Measurements from ENCODE around the gene RAB7B.
"Not testable (repeated sequence)": the region's sequence is repeated elsewhere in the genome, so short reads cannot be mapped to it uniquely, and the experiment has no call there.

The RAB7B gene, protein sequence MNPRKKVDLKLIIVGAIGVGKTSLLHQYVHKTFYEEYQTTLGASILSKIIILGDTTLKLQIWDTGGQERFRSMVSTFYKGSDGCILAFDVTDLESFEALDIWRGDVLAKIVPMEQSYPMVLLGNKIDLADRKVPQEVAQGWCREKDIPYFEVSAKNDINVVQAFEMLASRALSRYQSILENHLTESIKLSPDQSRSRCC

DNA sequence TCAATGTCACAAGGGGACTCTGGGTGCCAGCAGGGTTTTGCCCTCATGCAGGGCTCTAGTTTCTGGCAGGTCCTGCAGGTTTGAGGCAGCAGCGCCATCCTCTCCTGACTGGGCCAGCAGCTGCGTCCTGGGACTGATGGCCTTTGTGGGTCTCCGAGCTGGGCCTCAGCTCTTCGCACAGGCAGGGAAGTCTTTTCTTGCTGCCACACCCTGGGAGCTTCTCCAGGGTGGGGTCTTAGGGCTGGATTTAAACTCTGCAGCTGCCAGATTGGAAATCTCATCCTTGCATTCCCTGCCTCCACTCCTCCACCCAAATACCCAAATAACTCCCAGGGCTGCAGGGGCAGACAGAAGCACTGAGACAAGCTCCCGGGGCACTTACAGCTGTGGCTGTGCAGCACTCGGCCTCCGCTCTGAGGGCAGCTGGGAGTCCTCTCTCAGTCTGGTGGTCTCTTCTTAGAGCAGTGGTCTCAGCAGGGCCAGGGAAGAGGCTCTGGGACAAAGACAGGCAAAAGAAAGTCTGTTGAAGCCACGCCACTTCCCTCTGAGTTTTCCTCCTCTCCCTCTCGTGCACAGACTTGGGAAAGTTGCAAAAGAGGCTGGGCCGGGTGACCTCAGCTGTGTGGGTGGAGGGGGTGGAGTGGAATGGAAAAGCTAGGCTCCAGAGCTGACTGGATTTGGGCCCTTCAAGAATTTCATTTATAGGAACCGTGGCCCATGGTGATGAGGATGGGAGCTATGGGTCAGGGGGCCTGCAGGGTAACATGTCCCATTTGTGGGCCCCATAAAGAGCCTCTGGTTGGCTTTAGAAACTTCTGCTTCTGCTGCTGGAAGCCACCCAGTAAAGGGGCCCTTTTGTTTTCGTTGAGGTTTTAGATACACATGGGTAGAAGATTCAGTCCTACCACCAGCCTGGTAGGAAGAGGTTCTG lies at the start of gene RAB7B:
Gene RAB7B (minus strand): TSS at position 525 of the 931 bp plus-strand sequence. CDS start 9,260 bp downstream, outside the sequence.
- DNase-seq, result no peak

DNA sequence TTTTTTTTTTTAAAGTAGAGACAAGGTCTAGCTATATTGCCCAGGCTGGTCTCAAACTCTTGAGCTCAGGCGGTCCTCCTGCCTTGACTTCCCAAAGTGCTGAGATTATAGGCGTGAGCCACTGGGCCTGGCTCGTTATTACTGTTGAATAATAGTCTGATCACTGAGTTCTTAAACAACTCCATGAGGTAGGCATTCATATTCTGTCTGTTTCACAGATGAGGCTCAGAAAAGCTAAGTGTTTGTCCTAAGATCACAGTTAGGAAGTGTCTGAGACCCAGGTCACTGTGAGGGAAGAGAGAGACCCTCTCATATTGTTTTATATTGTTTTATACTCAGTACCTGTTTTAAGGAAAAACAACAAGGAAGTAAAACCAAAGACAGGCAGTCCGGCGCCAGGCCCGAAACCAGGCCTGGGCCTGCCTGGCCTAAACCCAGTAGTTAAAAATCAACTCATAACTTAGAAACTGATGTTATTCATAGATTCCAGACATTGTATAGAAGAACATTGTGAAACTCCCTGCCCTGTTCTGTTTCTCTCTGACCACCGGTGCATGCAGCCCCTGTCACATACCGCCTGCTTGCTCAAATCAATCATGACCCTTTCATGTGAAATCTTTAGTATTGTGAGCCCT lies 49.2 kb upstream of the RAB7B start:
- not testable (repeated sequence) for DNase-seq

DNA sequence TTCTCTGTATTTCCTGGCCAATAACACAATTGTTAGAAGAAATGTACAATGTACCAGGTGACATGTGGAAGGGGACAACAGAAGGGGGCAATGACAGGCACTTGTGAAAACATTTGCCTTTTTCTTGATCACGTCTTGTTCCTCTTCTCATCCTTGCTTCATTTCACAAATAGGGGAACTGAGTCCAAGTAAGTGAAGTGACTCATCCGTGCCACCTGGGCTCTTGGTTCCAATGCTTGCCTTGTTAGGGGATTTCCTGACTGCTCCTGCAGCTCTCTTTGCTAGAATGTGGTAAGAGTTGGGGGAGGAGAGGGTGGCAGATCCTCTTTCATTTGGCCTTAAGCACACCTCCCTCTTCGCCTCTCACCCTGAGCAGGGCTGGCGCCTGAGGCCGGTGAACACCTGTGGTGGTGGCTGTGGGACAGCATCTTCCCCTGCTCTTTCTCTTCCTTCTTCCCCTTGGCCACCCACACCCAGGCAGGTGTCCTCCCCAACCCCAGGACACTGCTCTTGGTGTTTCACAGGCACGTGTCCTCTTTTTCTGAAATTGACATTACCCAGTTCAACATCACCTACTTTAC lies 47.5 kb upstream of the RAB7B start:
- peak; percentile 23 to 24 for DNase-seq

DNA sequence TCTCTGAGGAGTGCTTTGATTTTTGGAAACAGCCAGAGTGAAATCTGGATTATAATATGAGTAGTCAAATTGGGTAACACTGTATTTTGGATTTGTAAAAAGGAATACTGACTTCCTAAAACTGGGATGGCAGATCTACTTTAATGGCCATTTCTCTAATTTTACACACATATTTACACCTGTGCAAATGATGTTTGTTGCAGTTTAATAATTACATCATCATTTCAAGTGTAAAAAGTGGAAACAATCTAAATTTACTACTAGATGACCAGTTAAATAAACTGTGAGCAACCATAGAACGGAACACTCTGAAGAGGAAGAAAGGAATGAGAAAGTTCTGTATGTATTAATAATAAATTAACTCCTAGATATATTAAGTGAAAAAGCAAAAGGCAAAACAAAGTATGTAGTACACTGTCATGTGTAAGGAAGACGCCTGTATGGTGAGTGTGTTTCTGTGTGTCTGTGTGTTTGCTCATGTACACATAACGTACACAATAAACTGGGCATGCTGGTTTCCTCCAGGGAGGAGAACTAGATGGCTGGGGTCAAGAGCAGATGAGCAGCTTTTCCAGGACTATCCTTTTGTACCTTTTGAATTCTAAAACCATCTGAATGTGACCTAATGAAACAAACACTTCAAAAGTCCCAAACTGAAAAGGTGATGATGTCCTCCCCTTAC lies 46.9 kb upstream of the RAB7B start:
- no peak for DNase-seq

DNA sequence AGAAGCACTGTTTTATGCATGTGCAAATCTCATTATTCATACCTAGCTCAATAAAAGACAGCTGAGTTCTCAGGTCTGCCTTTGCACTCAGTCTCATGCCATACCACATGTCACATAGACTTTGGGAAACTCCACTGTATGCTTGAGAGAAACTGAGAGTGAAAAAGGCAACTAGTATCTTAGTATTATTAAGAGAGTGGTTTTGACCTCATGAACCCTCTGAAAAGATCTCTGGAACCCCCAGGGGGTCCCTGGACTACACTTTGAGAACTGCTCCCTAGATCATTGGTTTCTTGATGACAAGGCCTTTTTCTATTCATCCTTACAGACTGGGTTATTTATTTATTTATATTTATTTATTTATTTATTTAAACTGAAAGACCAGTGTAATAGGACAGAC lies 46.1 kb upstream of the RAB7B start:
- DNase-seq, result no peak

DNA sequence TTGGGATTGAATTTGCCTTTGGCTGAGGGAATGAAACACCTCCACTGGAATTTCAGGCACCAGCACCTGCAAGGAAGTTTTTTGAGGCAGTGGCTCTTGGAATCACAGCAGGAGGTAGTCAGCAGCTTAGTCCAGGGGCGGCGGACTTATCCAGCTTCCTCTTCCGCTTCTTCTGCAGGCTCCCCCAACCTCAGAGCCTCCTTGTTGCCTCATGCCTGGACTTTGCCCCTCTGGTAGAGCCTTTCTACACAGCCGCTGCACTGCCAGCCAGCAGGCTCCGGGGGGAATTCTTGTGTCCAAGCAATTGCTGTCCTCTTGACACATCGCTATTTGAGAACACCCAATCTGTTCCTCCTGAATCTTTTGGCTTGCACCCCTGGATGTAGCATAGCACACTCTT lies 45.4 kb upstream of the RAB7B start:
- DNase-seq, result no peak

DNA sequence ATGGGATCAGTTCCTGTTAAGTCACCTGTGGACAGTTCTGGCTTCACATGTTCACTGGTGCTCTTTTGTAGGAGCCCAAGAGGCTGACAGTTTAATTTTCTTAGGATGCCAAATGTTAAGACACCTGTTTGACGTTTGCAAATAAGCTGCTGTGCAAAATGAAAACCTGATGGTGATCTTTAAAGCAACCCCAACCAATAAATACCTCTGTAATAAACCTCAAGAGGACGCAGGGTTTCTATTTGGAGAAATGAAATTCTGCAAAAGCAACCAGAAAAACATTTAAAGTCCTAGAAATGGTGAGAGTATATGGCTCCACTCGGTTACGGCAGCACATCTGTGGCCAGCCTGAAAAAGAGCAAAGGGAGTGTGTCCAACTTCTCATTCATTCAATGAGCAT lies 44.1 kb upstream of the RAB7B start:
- no peak for DNase-seq

DNA sequence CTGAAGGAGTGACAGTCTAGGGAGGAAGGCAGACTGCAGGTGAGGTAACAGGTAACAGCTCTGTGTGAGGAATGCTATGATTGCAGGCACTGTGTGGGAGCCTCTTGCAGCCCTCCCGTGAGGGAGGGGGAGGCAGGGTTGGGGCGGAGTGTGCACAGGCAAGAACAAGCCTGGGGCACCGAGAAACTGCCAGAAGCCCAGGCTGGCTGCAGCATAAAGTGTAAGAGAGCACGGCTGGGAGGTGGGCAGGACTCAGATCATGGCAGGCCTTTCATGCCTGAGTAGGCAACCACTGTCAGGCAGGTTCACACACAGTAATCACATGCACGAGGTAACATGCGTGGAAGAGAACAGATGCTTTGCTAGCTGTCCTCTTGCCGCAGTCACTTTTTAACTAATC lies 38.4 kb upstream of the RAB7B start:
- no peak for DNase-seq

DNA sequence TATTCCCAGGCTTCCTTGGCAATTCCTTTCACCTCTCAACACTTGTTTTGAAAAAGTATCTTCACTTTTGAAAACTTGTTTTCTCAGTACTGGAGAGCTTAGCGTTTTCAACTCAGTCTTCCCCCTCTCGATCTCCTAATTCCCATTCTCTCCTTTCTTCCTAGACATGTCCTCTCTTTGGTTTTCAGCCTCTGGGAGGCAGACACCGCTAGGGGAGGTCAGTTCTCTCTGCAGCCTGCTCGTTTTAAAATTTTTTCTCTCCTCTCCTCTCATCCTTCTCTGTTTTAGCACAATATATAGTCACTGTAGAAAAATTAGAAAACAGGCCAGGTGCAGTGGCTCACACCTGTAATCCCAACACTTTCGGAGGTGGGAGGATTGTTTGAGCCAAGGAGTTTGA lies 37.1 kb upstream of the RAB7B start:
- DNase-seq, result no peak

DNA sequence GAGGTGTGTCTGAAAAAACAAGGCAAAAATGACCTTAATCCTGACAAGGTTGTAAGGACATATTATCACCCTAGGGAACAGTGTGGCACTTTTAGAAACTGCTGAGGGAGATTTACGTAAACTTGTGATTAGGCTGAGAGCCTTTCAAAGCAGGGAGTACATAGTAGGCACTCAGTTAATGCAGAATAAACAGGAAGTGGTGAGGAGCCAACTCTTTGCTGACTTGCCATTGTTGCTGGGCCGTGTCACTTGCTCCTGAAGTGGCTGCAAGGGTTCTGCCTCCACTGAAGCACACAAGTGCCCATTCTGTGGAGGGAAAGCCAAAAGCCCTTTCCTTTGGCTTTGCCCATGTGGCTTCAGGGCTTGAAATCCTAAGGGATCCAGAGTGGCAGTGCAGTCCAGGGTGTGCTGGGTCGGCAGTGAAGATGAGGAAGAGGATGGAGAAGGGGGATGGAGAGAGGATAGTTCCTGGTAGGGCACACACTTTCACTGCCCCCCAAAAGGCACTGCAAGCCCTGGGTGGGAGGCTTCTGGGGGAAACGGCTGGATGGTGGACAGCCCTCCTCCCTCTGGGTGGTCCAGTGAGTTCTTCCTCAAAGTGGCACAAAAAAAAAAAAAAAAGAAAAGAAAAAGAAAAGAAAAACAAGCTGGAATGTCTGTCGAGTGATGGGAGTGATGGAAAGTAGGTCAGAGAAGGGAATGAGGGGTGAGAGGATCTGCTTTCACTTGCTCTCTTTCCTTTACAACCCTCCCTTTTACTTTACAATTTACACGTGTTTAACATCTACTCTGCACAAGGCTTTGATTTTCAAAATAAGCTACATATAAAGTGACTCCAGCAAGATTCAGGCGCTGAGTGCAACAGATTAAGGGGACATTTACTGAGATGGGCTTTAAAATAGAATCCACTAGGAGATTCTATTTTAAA lies 36.1 kb upstream of the RAB7B start:
- no peak for DNase-seq

DNA sequence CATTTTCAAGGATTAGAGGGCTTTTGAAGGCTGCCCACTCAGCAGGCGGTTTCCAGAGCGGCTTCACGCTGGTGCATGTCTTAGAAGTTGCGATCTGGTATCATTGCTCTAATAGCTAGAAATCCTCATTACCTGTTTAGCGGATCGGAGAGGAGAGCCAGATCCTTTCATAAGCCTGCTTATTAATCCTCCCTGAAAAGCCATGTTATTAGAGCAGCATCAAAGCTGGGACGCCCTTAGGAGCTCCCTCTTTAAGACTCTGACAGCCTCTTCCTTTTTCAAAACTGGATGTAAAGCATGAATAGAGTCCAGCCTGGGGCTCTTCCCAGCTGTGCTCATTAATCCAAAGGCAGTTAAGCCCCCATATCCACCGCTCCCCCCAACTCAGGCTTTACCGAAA lies 34.4 kb upstream of the RAB7B start:
- no peak for DNase-seq

DNA sequence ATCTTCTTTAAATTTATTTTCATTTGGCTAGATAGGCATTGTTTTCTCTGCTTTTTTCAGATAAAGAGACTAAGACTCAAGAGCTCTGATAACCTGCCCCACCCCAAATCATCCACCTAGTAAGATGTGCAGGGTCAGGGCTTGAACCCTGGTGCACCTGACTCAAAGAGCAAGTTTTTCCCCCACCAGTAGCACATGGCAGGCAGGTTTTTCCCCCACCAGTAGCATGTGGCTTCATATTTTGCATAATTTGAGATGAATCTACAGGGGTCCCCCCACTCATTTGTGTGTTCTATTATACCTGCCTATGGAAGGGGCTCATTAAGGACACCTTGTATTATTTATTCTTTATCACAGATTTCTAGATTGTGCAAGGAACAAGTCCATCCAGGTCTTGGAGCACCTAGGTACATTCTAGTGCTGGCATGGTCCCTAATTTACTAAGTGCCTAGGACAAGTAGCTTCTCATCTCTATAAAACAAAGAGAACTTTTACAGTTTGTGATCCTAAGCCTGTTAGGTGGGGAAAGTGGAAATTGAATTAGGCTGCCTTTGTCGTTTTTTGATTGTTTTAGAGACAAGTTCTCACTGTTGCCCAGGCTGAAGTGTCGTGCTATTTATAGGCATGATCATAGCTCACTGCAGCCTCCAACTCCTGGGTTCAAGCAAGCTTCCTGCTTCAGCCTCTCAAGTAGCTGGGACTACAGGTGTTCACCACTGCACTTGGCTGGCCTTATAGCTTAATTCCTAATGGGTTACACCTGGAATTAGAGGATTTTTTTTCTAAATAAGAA lies 33.7 kb upstream of the RAB7B start:
- no peak for DNase-seq

DNA sequence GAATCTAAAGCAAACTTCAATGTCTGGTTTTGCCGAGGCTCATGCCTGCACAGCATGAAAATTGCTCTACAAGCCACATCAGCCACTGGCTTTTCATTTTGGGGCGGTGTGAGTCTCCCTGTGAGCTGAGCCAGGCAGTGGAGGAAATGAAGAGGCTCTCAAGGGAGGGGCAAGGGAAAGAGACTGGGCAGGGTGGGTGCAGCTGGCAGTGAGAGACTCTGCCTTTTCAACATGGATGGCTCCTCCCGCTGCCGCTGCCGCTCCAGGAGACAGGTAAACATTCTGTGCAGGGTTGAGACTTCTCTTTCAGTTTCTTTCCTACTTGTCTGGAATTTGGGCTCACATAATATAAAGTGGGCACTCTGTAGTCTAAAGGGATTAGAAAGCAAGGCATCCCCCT lies 31.8 kb upstream of the RAB7B start:
- DNase-seq, result no peak

DNA sequence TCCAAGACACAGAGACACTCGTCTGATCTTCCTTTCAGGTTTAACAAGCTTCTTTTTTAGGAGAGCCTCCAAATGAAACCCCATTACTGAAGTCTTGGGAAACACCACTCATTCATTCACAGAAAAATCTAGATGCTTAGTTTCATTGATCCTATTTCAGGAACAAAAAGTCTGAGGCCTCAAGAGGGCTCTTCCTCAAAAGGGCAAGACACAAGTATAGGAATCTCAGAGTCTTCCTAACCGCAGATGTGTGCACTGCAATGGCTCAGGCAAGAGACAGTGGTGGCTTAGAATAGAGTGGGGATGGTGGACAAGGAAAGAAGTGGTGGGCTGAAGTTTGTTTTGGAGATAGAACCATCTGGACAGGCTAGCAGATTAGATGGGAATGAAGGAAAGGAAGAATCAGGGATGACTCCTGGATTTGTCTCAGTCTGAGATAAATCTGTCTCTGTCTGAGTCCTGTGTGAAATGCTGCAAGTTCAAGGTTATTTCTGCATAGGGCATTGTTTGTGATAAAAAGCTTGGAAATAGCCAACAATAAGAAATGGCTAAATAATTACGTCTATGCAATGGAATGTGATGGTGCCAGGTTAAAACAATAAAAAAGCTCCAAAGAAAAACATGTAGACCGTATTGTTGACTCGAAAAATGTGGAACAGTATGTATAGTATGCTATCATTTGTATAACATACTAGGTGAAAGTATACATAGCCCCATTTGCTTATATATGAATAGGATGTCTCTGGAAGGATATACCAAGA lies 29.4 kb upstream of the RAB7B start:
- no peak for DNase-seq

DNA sequence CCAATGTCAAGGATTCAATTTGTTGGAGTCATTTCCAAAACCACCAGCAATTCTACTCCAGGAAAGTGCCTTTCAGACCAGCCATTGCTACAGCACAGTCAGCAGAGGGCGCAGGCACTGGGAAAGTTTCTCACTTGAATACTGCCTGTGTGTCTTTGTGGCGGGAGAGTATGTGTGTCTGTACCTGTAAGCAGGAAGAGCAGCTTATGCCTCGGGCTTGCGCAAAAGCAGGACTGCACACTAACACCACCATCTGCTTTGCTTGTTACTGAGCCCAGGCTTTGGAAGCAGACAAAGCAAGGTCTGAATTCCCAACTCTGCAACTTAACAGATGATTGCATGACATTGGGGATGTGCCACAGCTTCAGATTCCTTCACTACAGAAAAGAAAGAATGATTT lies 27.5 kb upstream of the RAB7B start:
- DNase-seq, result peak; percentile 63 to 64

DNA sequence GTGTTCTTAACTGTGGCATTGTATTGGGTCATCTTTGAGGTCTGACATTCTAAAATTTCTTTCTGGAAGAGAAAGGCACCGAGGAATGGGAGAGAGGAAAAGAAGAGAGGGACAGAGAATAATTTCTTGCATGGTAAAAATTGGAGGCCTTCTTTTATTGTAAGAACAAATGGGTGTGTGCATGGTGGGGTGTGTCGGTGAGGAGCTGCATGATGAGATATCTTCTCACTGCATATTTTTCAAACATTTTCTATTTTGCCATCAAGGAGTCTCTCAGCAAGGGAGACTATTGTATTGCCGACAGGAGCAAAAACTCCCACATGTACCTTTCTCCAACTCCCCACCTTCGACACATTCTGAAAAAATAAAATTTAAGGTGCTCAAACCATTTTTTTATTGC lies 27.0 kb upstream of the RAB7B start:
- no peak for DNase-seq

DNA sequence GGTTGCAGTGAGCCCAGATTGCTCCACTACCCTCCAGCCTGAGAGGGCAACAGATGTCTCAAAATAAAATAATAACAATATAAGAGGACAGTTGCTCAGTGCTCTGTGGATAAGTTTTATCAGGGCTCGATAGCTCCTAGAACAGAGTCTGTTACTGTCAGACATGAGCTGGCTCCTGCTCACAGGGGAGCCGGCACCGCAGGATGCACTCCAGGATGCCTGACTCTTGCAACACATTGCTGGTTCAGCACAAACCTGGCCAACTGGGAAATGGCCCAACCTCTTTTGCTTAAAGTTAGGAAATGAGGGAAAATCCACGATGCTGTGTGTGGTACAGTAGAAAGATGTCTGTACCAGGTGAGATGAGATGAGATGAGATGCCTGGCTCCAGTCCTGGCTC lies 26.3 kb upstream of the RAB7B start:
- DNase-seq, result no peak

DNA sequence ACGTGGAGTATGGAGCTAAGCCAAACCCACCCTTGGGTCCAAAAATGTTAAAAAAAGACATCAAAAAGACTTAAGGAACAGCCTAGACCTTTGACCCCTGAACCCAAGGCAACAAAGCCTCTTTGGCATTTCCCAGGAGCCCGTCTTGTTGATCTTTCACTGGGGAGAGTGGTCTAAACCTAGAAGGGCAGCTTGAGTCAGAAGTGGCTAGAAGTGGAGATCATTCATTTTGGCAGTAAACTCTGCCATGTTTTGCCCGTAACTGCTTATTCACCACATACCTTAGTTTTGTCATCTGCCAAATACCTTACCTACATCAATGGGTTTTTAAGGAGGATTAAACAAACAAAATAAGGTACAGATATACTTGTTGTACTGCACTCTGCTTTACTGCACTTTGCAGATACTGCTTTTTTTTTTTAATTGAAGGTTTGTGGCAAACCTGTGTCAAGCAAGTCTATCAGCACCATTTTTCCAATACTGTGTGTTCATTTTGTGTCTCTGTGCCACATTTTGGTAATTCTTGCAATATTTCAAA lies 22.2 kb upstream of the RAB7B start:
- DNase-seq, result no peak

DNA sequence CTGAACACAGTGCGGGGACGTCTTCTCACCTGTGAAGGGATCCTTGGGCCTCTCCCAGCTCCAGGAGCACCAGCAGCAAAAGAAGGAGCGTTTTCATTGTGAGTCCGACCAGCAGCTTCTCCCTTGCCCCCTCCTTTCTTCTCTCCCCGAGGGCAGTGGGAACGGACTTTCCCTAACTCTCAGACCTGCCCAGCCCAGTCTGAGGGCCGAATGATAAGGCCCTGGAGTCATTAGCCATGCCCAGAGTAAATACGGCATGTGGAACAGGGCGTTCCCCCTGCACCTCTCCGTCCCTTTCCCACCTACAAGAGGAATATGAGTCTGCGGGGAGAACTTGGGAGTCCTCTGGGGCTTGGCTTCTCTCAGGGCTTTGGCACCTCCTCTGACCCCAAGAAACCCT lies 20.5 kb upstream of the RAB7B start, which contains the start of gene CTSE:
Gene CTSE (minus strand): TSS at position 201 of the 400 bp plus-strand sequence. CDS start 104 bp downstream, at position 97.
- DNase-seq, result no peak

DNA sequence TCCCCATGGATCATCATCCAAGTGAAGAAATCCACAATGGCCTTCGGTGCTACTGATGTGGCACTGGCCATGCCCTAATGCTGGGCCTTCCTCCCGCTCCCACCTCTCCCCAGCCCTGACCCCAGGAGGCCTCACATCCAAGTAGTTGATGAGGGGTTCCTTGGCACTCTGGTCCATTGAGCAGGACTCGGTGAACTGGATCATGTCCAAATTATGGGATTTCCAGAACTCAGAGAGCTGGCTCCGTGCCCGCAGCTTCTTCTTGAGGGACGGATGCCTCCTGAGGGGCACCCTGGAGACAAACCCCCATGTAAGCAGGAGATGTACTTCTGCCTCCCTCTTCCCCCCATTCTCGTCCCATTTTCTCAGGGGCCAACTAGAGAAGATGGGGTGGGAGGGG lies 19.6 kb upstream of the RAB7B start:
- no peak for DNase-seq
